ENCODE results near the gene RPS27.
"Not testable (repeated sequence)": the region's sequence is repeated elsewhere in the genome, so short reads cannot be mapped to it uniquely, and the experiment has no call there.

GRCh38 chr1:153979091-153979490 lies 11.5 kb upstream of the RPS27 start:
- not testable (repeated sequence) for TF ChIP-seq CTCF (conservative IDR thresholded peaks at IDR 0.05; ENCODE audit: low read length); EZH2phosphoT487 (IDR thresholded peaks at IDR 0.05; ENCODE audit: borderline replicate concordance, low read depth, low read length)

Measured in OCI-LY7 (cell line).